ENCODE measurements around the gene MAP2K1.
"Not testable (repeated sequence)": the region's sequence is repeated elsewhere in the genome, so short reads cannot be mapped to it uniquely, and the experiment has no call there.

MAP2K1 gene

DNA sequence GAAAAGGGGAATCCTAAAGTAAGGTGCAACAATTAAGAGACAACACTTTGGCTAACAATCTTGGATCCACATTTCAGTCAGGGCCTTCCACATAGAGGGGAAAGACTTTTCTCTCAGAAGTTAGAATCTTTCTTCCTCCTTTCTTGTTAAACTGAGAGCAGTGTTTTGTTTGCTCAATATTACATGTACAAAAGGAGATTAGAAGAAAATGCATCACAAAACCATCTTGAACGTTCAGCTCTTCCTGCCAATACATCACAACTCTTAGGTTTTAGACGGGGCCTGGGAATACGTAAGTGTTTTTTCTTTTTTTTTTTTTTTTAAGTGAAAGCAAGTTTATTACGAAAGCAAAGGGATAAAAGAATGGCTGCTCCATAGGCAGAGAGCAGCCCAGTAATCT is 39.1 kb downstream of the MAP2K1 start:
- DNase-seq, result no peak

- no peak for DNase-seq
These were observed 42.4 kb downstream of the MAP2K1 start for GRCh38 chr15:66429117-66429516.

DNA sequence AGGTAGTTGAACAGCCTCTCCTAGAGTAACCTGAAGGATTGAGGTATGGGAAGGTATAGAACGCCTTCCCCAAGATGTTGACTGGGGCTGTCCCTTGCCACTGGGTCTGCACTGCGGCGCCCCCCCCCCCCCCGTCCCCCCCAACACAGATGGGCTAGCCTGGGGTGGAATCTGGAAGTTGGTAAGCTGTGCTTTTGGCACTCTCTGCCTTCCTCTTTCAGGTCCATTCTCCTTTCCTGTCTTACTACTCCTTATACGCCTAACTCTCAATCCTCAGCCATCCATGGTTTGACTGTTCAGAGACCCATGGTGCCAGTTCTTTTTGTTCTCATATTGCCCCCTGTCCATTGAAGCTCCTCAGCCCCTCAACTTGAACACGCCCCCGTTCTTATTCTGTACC is 42.8 kb downstream of the MAP2K1 start:
- DNase-seq, result no peak

DNA sequence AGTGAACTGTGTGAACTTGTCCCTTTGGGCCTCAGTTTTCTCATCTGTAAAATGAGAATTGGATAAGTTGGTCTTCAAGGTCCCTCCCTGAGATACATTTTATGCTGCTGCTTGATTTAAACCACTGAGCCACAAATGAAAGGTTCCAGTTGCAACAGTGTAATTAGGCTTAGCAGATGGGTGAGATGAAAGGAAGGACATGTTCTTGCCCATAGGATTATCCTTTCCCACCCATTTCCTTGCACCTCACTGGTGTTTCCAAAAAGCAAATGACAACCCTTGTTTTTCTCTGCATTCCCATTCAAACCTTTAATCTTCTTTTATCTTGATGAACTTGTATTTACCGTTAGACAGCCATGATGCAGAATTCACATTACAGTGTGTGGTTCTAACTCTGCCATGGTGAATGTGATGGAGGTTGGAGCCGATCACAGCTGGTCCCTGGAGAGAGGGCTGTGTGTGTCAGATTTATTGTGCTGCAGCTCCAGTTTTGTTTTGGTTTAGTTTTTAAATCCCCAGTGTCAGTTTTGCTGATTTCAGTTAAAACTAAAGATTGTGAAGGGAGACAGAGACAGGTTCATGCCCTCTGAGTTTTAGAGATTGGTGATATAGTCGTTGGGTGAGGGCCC is 44.0 kb downstream of the MAP2K1 start:
- DNase-seq, result no peak

DNA sequence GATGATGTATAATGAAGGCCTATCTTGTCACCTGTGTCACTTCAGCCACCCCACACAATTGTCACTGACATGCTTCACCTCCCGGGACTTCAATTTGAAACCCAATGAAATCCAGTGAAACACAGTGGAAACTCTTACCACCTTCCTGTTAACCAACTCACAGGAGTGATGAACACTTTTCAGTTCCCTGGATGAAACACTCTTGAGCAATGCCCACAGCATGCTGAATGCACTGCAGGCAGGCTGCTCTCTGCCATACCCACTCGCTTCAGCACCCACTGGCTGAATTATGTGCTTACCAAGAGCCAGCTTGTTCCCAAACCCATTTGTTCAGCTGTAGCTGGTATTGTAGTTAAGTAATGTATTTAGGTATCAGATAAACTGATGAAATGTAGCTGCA is 47.0 kb downstream of the MAP2K1 start:
- no peak for DNase-seq

DNA sequence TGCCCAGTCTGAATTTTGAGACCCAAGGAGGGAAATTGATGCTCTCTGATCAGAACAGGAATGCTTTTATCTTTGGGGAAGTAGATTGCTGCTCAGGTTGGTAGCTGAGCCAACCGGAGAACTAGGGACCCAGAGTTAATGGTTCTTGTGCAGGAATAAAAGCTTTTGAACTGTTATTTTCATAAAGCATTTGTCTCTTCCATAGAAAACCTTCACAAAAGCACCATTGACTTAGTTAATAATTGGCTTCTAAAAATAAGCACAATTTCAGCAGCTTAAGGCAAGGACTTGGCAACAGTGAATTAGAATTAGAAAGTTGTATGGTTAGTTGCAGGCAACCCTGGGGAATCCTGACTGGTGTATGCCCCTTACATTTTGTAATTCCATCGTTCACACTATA is 53.8 kb downstream of the MAP2K1 start:
- DNase-seq, result no peak

DNA sequence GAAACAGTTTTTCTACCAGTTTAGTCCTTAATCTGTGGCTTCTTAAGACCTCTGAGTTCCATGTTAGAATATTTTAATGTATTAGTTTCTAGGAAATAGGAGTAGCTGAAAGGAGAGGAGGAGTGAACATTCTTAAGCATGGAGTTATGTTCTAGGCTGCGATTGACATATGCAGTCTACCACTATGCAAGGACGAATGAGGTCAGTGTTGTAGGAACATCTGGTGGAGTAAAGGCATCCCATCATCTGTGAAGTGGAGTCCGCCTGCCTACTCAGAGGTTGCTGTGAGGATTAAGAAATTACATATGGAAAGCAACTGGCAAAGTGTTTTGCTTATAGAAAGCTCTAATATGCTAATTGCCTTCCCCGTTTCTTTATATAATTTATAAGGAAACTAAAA is 65.7 kb downstream of the MAP2K1 start:
- no peak for DNase-seq

- DNase-seq, result no peak
These were observed 66.4 kb downstream of the MAP2K1 start for GRCh38 chr15:66452971-66453580.

DNA sequence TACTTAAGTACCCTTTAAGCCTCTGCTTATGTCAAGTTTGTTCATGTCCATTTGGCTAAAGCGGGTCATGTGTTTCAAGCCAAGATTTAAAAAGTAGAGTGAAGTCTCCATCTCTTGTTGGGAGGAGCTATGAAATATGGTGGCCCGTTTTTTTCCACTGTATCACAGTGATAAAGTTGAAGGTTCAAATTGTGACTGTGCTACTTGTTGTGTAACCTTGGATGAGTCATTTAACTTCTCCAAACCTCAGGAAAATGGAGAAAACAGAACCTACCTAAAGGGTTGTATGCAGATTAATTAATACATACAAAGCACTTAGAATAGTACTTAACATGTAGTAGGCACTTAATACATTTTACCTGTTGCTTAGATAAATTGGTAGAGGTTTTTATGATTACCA is 67.4 kb downstream of the MAP2K1 start:
- no peak for DNase-seq

DNA sequence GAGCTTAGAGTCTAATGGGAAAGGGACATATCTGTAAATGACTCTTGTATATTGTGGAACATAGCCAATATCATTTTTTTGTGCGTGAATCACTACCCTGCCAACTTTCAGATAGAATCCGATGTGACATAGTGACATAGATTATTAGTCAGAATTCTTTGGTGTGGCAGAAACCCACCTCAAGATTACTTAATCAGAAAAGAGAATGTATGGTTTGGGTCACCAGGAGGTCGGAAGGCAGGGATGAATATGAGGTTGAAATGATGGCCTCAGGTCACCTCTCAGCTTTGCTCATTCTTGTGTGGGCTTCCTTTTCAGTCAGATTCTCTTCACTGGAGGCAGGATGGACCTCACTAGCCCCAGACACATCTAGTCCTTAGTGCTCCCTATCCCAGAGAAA is 69.5 kb downstream of the MAP2K1 start:
- no peak for DNase-seq

DNA sequence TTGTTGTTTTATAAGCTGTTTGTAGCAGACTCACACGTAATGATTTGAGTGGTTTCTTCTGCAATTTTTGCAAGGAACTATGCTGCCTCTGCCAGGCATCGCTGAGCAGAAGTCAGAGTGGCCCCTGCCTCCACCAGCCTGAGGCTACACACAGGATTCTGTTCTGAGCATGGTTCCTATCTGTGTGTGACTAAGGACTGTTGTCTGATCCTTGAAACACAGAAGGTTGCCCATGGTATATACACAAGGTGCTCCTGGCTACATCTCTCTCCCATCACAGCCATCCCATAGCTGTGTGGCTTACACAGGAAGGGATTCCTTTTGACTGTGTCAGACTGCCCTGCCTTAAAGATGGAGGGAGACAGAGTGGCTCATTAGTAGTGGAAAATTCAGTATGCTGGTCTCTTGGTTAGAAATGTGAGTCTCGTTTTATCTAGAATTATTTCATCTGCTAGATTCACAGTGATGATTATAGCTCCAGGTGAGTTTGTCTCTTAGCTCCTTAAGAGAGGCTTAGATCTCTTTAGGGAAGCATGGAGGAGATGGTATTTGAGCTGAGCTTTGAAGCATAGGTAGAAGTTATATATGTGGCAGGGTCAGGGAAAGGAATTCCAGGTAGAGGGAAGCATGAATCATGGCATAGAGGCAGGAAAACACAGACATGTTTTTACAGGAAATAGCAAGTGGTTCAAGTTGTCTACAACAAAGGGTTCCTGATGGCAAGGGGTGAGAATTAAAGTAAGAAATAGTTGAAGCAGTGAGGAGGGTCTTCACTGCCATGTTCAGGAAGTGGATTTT is 73.3 kb downstream of the MAP2K1 start:
- DNase-seq, result no peak

GRCh38 chr15:66461294-66461693 is 74.6 kb downstream of the MAP2K1 start:
- DNase-seq, result not testable (repeated sequence)

DNA sequence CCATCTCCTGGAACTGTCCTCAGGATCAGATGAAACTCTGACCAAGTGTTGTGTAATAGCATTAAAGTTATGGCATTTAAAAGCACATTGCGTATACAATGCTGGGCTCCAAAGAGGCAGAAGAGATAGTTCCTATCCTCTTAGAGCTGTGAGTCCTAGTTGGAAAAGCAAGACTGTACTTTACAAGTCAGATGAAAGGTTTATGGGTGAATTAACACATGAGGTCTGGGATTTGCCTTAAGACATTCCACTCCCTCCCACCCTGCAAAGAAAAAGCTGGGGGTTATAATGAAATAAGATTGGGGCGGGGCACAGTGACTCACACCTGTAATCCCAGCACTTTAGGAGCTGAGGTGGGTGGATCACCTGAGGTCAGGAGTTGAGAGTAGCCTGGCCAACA is 75.2 kb downstream of the MAP2K1 start:
- DNase-seq, result no peak

DNA sequence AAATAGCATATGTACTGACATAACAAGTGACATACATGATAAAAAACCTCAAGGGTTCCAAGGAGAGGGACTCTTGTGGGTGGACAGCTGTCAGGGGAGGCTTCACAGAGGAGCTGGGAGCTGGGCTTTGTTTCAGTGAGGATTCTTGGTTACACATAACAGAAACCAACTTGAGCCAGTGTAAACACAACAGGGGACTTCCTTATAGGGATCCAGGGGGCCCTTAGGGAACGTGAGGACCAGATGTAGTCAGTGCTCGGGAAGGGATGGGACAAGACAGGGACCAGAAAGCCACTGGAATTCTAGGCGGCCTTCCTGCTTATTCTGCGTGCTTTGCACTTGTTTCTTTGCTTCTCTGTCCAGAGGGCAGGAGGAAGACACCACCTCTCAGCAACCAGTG is 75.9 kb downstream of the MAP2K1 start:
- DNase-seq, result no peak

DNA sequence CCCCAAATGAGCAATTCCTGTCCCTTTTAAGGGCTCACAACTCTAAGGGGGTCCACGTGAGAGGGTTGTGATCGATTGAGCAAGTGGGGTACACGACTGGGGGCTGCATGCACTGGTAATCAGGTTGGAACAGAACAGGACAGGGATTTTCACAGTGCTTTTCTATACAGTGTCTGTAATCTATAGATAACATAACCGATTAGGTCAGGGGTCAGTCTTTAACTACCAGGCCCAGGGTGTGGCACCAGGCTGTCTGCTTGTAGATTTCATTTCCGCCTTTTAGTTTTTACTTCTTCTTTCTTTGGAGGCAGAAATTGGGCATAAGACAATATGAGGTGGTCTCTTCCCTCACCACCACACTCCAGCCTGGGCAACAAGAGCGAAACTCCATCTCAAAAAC is 78.6 kb downstream of the MAP2K1 start:
- not testable (repeated sequence) for DNase-seq

GRCh38 chr15:66467162-66468040 is 80.7 kb downstream of the MAP2K1 start:
- DNase-seq, result not testable (repeated sequence)

GRCh38 chr15:66470825-66471224 is 84.1 kb downstream of the MAP2K1 start:
- DNase-seq, result not testable (repeated sequence)

- peak; percentile 33 for DNase-seq
These were observed 85.7 kb downstream of the MAP2K1 start for GRCh38 chr15:66472176-66472999.

DNA sequence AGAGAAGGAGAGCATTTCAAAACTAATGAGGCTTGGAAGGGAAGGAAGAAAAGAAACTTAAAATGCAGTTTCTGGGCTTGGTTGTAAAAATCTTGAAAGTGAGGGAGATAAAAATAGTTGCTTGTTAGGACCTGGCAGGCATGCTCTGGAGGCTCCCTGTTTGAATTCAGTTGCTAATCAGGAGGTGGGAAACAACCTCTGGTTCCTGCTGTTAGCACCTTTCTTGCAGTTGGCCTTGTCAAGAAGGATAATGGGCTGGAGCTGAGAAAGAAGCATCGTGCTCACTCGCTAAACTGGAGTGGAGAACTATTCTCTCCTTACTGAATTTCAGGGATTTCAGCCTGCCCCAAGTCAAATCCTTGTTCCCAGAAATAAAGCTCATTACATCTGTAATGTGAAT is 87.4 kb downstream of the MAP2K1 start:
- DNase-seq, result no peak

GRCh38 chr15:66474963-66475362 is 88.3 kb downstream of the MAP2K1 start:
- DNase-seq, result no peak

DNA sequence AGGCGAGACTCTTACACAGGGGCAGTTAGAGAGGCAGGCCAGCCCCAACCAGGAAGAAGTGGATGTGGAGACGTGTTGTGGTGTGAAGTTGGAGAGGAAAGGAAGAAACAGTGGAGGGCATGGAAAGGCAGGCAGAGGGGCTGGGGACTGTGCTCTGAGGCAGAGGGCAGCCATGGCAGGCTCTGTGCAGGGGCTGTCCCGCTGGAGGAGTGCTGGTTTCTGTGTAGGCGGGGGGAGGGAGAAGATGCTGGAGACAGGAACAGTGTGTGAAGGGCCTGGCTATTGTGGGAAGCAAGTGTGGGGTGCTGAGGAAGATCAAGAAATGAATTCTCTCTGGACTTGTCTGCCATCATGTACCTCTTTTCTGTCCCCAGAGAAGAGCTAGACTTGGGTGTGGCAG is 89.8 kb downstream of the MAP2K1 start:
- no peak for DNase-seq

DNA sequence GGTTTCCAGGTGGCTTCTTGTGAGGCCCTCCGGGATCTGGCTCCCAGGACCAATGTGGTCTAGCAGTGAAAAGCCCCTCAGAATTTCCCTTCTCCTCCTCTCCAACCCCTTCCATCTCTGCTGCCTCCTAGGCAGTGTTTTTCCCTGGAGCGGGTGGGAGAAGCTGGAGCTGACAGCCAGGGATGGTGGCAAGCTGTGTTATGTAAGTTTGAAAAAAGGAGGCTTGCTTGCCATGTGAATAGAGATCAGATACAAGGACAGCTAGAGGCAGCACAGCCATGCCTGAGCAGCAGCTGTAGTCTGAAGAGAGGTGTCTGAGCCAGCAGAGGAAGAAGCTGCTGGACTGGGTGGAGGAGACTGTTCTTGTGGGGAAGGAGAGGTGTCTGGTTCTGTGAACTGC is 90.3 kb downstream of the MAP2K1 start:
- DNase-seq, result no peak

All from stimulated activated CD4-positive, alpha-beta T cell treated with anti-CD3 and anti-CD28 coated beads, Interleukin-4, amount 100 ng/mL, for 24 hours (primary cell).